GM21529 (cell line): ENCODE measurements around the gene GSK3B.
A peak's percentile ranks its signal among the peaks of the same experiment; 100 is the strongest.
"Not testable (repeated sequence)": the region's sequence is repeated elsewhere in the genome, so short reads cannot be mapped to it uniquely, and the experiment has no call there.

Source experiments
- ATAC-seq: cut with Tn5 transposase; IDR thresholded peaks from one replicate; pipeline ENCODE4 v1.9.1; 2021; ENCODE audit not compliant: unreplicated experiment

The GSK3B gene

GRCh38 chr3:120057029-120057428 lies 37.2 kb downstream of the GSK3B start:
- ATAC-seq = no peak

- not testable (repeated sequence) for ATAC-seq
Measured at GRCh38 chr3:120053647-120054046, 40.6 kb downstream of the GSK3B start.

- ATAC-seq = peak; percentile 47
Measured at GRCh38 chr3:120052677-120053076, 41.6 kb downstream of the GSK3B start.

- ATAC-seq = peak; percentile 87
Measured at GRCh38 chr3:120052225-120052624, 42.0 kb downstream of the GSK3B start.

GRCh38 chr3:120051570-120051969 lies 42.7 kb downstream of the GSK3B start:
- not testable (repeated sequence) for ATAC-seq

GRCh38 chr3:120049881-120050539 lies 44.2 kb downstream of the GSK3B start:
- no peak for ATAC-seq

GRCh38 chr3:120049072-120049471 lies 45.2 kb downstream of the GSK3B start:
- ATAC-seq = no peak

- ATAC-seq = no peak
Measured at GRCh38 chr3:120048355-120049041, 45.7 kb downstream of the GSK3B start.

- ATAC-seq = no peak
Measured at GRCh38 chr3:120047686-120048085, 46.6 kb downstream of the GSK3B start.

- ATAC-seq = no peak
Measured at GRCh38 chr3:120040813-120041377, 53.4 kb downstream of the GSK3B start.

GRCh38 chr3:120039642-120040610 lies 54.3 kb downstream of the GSK3B start:
- no peak for ATAC-seq

GRCh38 chr3:120033596-120033995 lies 60.7 kb downstream of the GSK3B start:
- ATAC-seq = no peak

GRCh38 chr3:120031561-120031960 lies 62.7 kb downstream of the GSK3B start:
- ATAC-seq = no peak

GRCh38 chr3:120029749-120030148 lies 64.5 kb downstream of the GSK3B start:
- ATAC-seq = no peak

GRCh38 chr3:120028271-120029047 lies 65.8 kb downstream of the GSK3B start:
- ATAC-seq = no peak

GRCh38 chr3:120027226-120027625 lies 67.0 kb downstream of the GSK3B start:
- no peak for ATAC-seq

GRCh38 chr3:120025520-120025919 lies 68.7 kb downstream of the GSK3B start:
- ATAC-seq = no peak

- no peak for ATAC-seq
Measured at GRCh38 chr3:120024103-120024502, 70.1 kb downstream of the GSK3B start.

- no peak for ATAC-seq
Measured at GRCh38 chr3:120022729-120023128, 71.5 kb downstream of the GSK3B start.

- no peak for ATAC-seq
Measured at GRCh38 chr3:120021523-120021922, 72.7 kb downstream of the GSK3B start.
